GM12873 (cell line): ENCODE results near the gene NUDT12.

ENCODE experiments used
- TF ChIP-seq, protein P1 (sequence below): IDR thresholded peaks from 2 replicates; pipeline ENCODE4 v1.5.1; 2012; ENCODE audit warnings: low read depth, mild to moderate bottlenecking, moderate library complexity, low read length, control low read depth; ENCODE audit not compliant: insufficient read depth; ENCODE audit errors: missing control alignments

NUDT12 gene

GRCh38 chr5:103541569-103541968, 21.0 kb downstream of the NUDT12 start:
- TF ChIP-seq, protein P1, sequence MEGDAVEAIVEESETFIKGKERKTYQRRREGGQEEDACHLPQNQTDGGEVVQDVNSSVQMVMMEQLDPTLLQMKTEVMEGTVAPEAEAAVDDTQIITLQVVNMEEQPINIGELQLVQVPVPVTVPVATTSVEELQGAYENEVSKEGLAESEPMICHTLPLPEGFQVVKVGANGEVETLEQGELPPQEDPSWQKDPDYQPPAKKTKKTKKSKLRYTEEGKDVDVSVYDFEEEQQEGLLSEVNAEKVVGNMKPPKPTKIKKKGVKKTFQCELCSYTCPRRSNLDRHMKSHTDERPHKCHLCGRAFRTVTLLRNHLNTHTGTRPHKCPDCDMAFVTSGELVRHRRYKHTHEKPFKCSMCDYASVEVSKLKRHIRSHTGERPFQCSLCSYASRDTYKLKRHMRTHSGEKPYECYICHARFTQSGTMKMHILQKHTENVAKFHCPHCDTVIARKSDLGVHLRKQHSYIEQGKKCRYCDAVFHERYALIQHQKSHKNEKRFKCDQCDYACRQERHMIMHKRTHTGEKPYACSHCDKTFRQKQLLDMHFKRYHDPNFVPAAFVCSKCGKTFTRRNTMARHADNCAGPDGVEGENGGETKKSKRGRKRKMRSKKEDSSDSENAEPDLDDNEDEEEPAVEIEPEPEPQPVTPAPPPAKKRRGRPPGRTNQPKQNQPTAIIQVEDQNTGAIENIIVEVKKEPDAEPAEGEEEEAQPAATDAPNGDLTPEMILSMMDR = no peak

- TF ChIP-seq, protein P1 = no peak
Observed at GRCh38 chr5:103541114-103541513, 21.5 kb downstream of the NUDT12 start.

DNA sequence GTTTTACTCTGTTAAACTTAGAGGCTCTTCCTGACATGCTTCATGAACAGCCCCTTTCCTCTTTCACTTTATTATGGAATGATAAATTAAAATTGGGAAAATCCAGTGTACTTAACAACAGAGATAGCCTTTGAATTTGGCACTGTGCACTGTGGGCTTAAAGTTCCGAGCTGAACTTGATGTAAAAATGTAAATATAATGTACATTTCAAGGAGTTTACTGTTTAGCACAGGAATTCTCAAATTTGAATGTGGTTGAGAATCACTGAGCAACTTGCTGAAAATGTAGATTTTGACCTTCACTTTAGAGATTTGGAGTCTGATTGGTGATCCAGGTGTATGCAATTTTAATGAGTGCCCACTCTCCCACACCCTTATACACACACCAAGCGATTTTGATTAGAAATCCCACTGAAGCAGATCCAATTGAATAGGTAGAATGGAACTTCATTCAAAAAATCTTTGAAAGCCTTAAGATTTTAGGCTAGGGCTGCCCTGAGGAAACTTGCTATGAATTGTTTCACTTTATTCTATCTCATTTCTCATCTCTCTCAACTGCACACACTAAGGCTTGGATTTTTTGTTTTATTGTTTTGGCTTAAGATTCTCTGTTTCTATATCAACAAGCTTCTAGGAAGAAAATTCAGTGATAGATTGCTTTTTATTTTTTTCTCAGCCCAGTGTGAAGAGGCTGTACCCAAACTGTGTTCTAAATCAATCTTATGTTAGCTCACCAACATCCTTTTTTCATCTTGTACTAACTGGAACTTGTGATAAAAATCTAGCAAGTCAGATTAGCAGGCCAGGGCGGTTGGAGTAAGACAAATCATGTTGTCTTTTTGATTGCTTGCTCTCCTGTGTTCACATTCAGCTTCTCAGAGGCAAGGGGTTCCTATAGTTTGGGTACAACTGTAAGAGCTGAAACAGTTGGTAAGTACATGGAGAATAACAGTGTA, 22.9 kb downstream of the NUDT12 start:
- TF ChIP-seq, protein P1 = no peak

DNA sequence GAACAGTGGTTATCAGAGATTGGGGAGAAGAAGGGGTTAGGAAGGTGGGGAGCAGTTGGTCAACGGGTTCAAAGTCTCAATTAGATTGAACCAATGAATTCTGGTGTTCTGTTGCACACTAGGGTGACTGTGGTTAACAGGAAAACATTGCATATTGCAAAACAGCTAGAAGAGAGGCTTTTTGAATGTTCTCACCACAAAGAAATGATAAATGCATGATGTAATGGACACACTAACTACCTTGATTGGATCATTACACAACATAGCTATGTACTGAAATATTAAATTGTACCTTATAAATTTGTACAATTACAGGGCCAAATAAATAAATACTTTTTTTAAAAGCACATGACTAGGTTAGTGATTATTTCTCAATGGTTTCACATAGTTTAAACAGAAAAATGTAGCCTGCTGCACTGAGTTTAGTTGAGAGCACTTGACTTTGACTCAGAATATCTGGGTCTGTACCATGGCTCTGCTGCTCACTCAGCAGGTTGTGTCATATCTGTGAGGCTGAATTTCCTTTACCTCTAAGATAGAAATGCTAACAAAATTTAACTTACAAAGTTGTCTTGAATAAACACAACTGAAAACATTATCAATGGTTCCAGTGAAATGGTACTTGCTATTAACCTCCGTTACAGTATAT, 30.4 kb downstream of the NUDT12 start:
- TF ChIP-seq, protein P1 = no peak

- TF ChIP-seq, protein P1 = no peak
Observed at GRCh38 chr5:103526164-103526915, 36.2 kb downstream of the NUDT12 start.

- TF ChIP-seq, protein P1 = no peak
Observed at GRCh38 chr5:103525361-103525760, 37.2 kb downstream of the NUDT12 start.

DNA sequence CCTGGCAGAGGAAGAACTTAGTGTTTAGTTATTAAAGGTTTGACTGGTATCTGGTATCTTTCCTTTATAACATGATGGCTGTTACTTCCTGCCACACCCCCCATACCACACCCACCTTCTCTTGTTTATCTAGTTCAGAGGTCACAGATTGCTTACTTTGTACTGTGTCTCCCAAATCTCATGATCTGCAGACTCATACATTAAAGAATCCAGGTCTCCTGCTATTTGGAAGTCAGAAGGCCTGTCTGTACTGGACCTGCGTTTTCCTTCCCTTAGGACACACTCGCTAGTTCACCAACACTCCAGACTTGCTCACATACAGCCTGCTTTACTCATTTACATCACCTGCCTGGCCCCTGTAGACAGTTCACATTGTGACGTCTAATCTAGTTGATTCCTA, 39.3 kb downstream of the NUDT12 start:
- TF ChIP-seq, protein P1 = no peak
